K562 (cell line): ENCODE measurements around the gene NOSTRIN. TPM values are rescaled to one million over a fixed set of nuclear protein-coding genes. Genes with fewer than 3 reads are reported as not detected.

Source experiments
- BMI1 ChIP-seq: fragments of 150-350 bp; IDR thresholded peaks from 2 replicates; pipeline ENCODE4 v1.6.1; 2014; ENCODE audit warnings: low read length
- DDX20 ChIP-seq: fragments of 450-650 bp; IDR thresholded peaks from 2 replicates; pipeline ENCODE4 v1.6.1; 2016; ENCODE audit warnings: missing genetic modification characterization, low read depth, mild to moderate bottlenecking, missing compliant biosample characterization, moderate library complexity
- MTF1 ChIP-seq: fragments of 250-450 bp; sonication (Bioruptor Pico); IDR thresholded peaks from 2 replicates; pipeline ENCODE4 v1.9.0; 2021; ENCODE audit warnings: moderate library complexity, mild to moderate bottlenecking, inconsistent platforms, borderline replicate concordance
- MYNN ChIP-seq, 2 experiments: sonication (generic); formaldehyde crosslinking in 1 of 2; IDR thresholded peaks; 2 replicates each; pipeline versions ENCODE4 v1.5.0 to v1.6.1; 2016 to 2020; ENCODE audit warnings: antibody characterized with exemption in 1 of 2, missing genetic modification reagents in 1 of 2
- NKRF ChIP-seq: fragments of 450-650 bp; IDR thresholded peaks from 2 replicates; pipeline ENCODE4 v1.6.1; 2016; ENCODE audit warnings: borderline replicate concordance
- PML ChIP-seq: IDR thresholded peaks from 2 replicates; pipeline ENCODE4 v1.6.1; 2012; ENCODE audit warnings: low read length, inconsistent platforms
- RREB1 ChIP-seq: fragments of 250-450 bp; sonication (Bioruptor Pico); IDR thresholded peaks from 2 replicates; pipeline ENCODE4 v1.4.0; 2020
- TAL1 ChIP-seq: fragments of 450-650 bp; IDR thresholded peaks from 2 replicates; pipeline ENCODE4 v1.6.1; 2016; ENCODE audit warnings: mild to moderate bottlenecking
- YY1 ChIP-seq, 3 experiments: IDR thresholded peaks; 2 replicates each; pipeline ENCODE4 v1.6.1; 2011; ENCODE audit warnings: low read length in 2 of 3, mild to moderate bottlenecking in 2 of 3, moderate library complexity in 2 of 3, borderline replicate concordance in 1 of 3, control low read depth in 1 of 3, low read depth in 1 of 3; ENCODE audit not compliant: insufficient read depth in 3 of 3, insufficient replicate concordance in 2 of 3, control insufficient read depth in 1 of 3, insufficient read length in 1 of 3; ENCODE audit errors: extremely low read depth in 1 of 3
- ZBED1 ChIP-seq: IDR thresholded peaks from 2 replicates; pipeline ENCODE4 v1.6.1; 2014
- ZFPM2 ChIP-seq: fragments of 250-450 bp; sonication (Bioruptor Pico); IDR thresholded peaks from 2 replicates; pipeline ENCODE4 v1.5.1; 2022; ENCODE audit warnings: mild to moderate bottlenecking
- ZNF263 ChIP-seq: sonication (generic); formaldehyde crosslinking; IDR thresholded peaks from 2 replicates; pipeline ENCODE4 v1.8.0; 2022; ENCODE audit warnings: mild to moderate bottlenecking, missing genetic modification reagents, borderline replicate concordance
- ZNF41 ChIP-seq: fragments of 250-450 bp; sonication (Bioruptor Pico); conservative IDR thresholded peaks from 2 replicates; pipeline ENCODE4 v1.4.0; 2020; ENCODE audit warnings: mild to moderate bottlenecking
- ZNF518B ChIP-seq: fragments of 250-450 bp; sonication (Bioruptor Pico); IDR thresholded peaks from 2 replicates; pipeline ENCODE4 v1.5.0; 2021; ENCODE audit warnings: mild to moderate bottlenecking, moderate library complexity
- ZZZ3 ChIP-seq: fragments of 450-650 bp; IDR thresholded peaks from 2 replicates; pipeline ENCODE4 v1.6.1; 2016; ENCODE audit warnings: antibody characterized with exemption, mild to moderate bottlenecking, moderate library complexity
- polyA plus RNA-seq, 8 experiments: library from polyadenylated mRNA; depleted of rRNA in 4 of 8; stranded (reverse) in 5 of 8; unstranded in 3 of 8; fragments of >200 nt; fragmentation: Nextera tagmentation in 2 of 8; fragmentation: Illumina TruSeq in 1 of 8; extraction: Ambion mirVana in 2 of 8; extraction: Trizol in 1 of 8; gene quantifications; 2 replicates each; pipeline versions ENCODE4 v1.2.1 to v1.2.3, GENCODE V29; 2011 to 2014; ENCODE audit warnings: inconsistent platforms in 1 of 8, missing spikeins in 1 of 8
- total RNA-seq, 7 experiments: library from RNA; depleted of rRNA in 6 of 7; stranded (reverse); fragments of >200 nt in 6 of 7; fragmentation: Illumina TruSeq in 2 of 7; extraction: Trizol in 2 of 7; gene quantifications; 2 replicates each; pipeline versions ENCODE4 v1.2.1 to v1.2.3, GENCODE V29; 2011 to 2021; ENCODE audit warnings: low replicate concordance in 1 of 7

Gene NOSTRIN
- total and polyA plus RNA-seq, 9 of the 15 experiments (the other 6 are each of a cell fraction or from before 2014, with no cell fraction given) = 26.7 to 82.9 (median 56.3) TPM

DNA sequence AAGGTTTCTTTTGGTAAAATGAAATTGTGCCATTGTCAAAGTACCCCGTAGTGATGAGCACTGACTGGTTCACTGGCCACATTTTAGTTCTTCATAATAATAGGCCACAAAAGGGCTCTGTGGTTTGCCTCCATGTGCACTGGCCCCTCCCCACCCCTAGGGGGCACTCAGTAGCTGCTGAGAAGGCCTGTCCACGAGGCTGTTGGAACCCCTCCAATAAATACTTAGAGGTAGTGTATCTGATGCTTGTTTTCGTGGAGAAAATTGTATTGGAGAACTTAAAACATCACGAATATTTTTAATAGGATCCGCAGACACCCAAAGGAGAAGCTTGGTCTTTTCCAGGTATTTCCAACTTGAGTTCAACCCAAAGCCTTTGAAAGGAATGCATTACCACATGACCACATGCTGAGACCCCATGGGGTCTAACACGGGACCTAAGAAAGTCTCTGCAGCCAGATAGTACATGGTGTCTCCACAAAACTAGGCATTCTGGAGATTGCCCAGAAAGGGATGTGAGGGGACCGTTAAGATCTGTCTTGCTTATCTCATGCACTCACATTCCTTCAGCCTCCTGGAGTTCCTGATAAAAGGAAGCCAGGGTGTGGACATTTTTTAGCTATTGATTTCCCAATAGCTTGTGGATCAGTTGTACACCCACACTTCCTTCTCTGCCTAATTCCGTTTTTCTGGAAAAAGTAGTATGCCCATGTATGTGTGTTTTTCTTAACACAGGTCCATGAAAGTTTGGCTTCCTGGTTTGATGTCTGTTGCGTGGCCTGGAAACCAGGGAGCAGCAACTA lies 28.5 kb upstream of the NOSTRIN start (continued):
- TF ChIP-seq TAL1 (peak; percentile 98), BMI1 (0 out of 2 replicates have a peak, but pooled peaks have one; percentile 20), ZNF518B (CRISPR knock-in tag) (no peak), ZNF41 (CRISPR knock-in tag) (peak; percentile 4; the same call in 1 of the 2 replicates), DDX20 (peak; percentile 60; the same call in 1 of the 2 replicates), MYNN (IDR thresholded peaks at IDR 0.05) (peak; percentile 91), MYNN (CRISPR knock-in tag; IDR thresholded peaks at IDR 0.05) (no peak), NKRF (no peak), RREB1 (CRISPR knock-in tag) (peak; percentile 40; the same call in 1 of the 2 replicates), ZNF263 (CRISPR knock-in tag) (no peak; the same call in 1 of the 2 replicates), ZFPM2 (CRISPR knock-in tag) (0 out of 2 replicates have a peak, but pooled peaks have one; percentile 33), YY1 (IDR thresholded peaks at IDR 0.05; ENCODE audit: borderline replicate concordance in 1 of 3, control insufficient read depth in 1 of 3, extremely low read depth in 1 of 3, insufficient read depth in 3 of 3, insufficient read length in 1 of 3, insufficient replicate concordance in 2 of 3, low read depth in 1 of 3, low read length in 2 of 3) (peak in 2 of 3 experiments; percentile 9 to 24), ZBED1 (peak; percentile 77; the same call in 1 of the 2 replicates), ZZZ3 (peak; percentile 73; the same call in 1 of the 2 replicates), MTF1 (no peak), PML (peak; percentile 99)
